Upper lobe of left lung (tissue), 6 donors: Measurements from ENCODE around the gene RNU5D-1. TPM values are rescaled to one million over a fixed set of nuclear protein-coding genes. Genes with fewer than 3 reads are reported as not detected.

Source experiments
- ATAC-seq, 2 donors: fragments of 200-7000 bp; cut with Tn5 transposase; one replicate each; pipeline ENCODE4 v1.9.1; 2022; ENCODE audit warnings: mild to moderate bottlenecking in 2 of 2, moderate library complexity in 2 of 2; ENCODE audit not compliant: low FRiP score in 2 of 2
- DNase-seq, 2 donors: peaks; one replicate each; pipeline ENCODE4 v3.0.0-alpha.2; 2019 to 2020
- H3K27ac ChIP-seq, 4 donors: fragments of 200-600 bp; sonication (generic); one replicate each; pipeline ENCODE4 v1.5.1; 2016 to 2019
- H3K27me3 ChIP-seq, 4 donors: fragments of 200-600 bp; sonication (generic); one replicate each; pipeline ENCODE4 v1.5.1; 2017 to 2019
- H3K36me3 ChIP-seq, 4 donors: fragments of 200-600 bp; sonication (generic); one replicate each; pipeline ENCODE4 v1.5.1; 2016 to 2019
- H3K4me1 ChIP-seq, 4 donors: fragments of 200-600 bp; sonication (generic); one replicate each; pipeline ENCODE4 v1.5.1; 2018 to 2019
- H3K4me3 ChIP-seq, 4 donors: fragments of 200-600 bp; sonication (generic); one replicate each; pipeline ENCODE4 v1.5.1; 2017 to 2019; ENCODE audit warnings: mild to moderate bottlenecking in 2 of 4, moderate library complexity in 1 of 4
- H3K9me3 ChIP-seq, 4 donors: fragments of 200-600 bp; sonication (generic); one replicate each; pipeline ENCODE4 v1.5.1; 2018 to 2019
- CTCF ChIP-seq, 6 experiments: fragments of 450-650 bp in 4 of 6; fragments of 200-600 bp in 2 of 6; sonication (generic) in 2 of 6; IDR thresholded peaks; one replicate each; pipeline ENCODE4 v1.5.1; 2016 to 2019; ENCODE audit warnings: antibody characterized with exemption in 6 of 6
- EP300 ChIP-seq, 4 donors: sonication (generic); formaldehyde crosslinking; IDR thresholded peaks; one replicate each; pipeline ENCODE4 v1.5.1; 2017; ENCODE audit warnings: antibody characterized with exemption in 4 of 4, control low read depth in 2 of 4
- POLR2A ChIP-seq, 4 donors: fragments of 450-650 bp; IDR thresholded peaks; one replicate each; pipeline ENCODE4 v1.5.1; 2016 to 2017; ENCODE audit warnings: antibody characterized with exemption in 4 of 4, mild to moderate bottlenecking in 2 of 4
- POLR2AphosphoS5 ChIP-seq, 2 donors: sonication (generic); formaldehyde crosslinking; IDR thresholded peaks; one replicate each; pipeline ENCODE4 v1.5.1; 2017; ENCODE audit warnings: antibody characterized with exemption in 2 of 2
- WGBS, 2 donors: methylation state at CpG; one replicate each; pipeline ENCODE4 v1.1.5; 2017 to 2018; 5-methylcytosine and 5-hydroxymethylcytosine counted together
- total RNA-seq, 6 donors: library from RNA; depleted of rRNA in 4 of 6; stranded (reverse); fragments of >200 nt in 4 of 6; gene quantifications; one replicate each; pipeline versions ENCODE4 v1.1.0 to v1.2.1, GENCODE V29; 2016 to 2021
- donor health status: DM: no; HTN: no; CAD: no; lungs with moderate emphysema.
- donor health status: DM: no; HTN: yes; CAD: no; lungs with severe emphysema.

RNU5D-1 gene
- total RNA-seq, 6 donors from 2014 or later: not detected

- 82 to 89% methylated on average over 6 of the region's 6 CpGs for WGBS, 2 donors
- Histone ChIP-seq H3K36me3 (no peaks in the 10 kb centered on the region), H3K4me3 (no peak overlapping the region), H3K4me1 (peaks cover 4 to 22% (median 12%) of the 10 kb centered on the region in 4 donors), H3K27ac (no peak overlapping the region), H3K9me3 (no peaks in the 10 kb centered on the region), H3K27me3 (no peaks in the 10 kb centered on the region)
- ATAC-seq (no peak), DNase-seq (no peak)
- no peak for TF ChIP-seq POLR2A (IDR thresholded peaks at IDR 0.05)
These were observed 12.9 kb downstream of the RNU5D-1 start for GRCh38 chr1:44718091-44718490.

- Histone ChIP-seq H3K4me3 (no peak overlapping the region), H3K4me1 (peaks cover 4 to 22% (median 12%) of the 10 kb centered on the region in 4 donors), H3K27me3 (no peaks in the 10 kb centered on the region), H3K27ac (no peak overlapping the region), H3K9me3 (no peaks in the 10 kb centered on the region), H3K36me3 (no peaks in the 10 kb centered on the region)
- DNase-seq (no peak), ATAC-seq (no peak)
- 31 to 65% methylated on average over 1 of the region's 1 CpG for WGBS, 2 donors
- TF ChIP-seq POLR2A (IDR thresholded peaks at IDR 0.05) (no peak), POLR2AphosphoS5 (IDR thresholded peaks at IDR 0.05) (no peak)
These were observed 13.3 kb downstream of the RNU5D-1 start for GRCh38 chr1:44717653-44718052.

- WGBS, 2 donors: 72 to 92% methylated on average over 4 of the region's 4 CpGs
- TF ChIP-seq POLR2AphosphoS5 (IDR thresholded peaks at IDR 0.05) (no peak), CTCF (IDR thresholded peaks at IDR 0.05) (no peak), EP300 (IDR thresholded peaks at IDR 0.05) (no peak), POLR2A (IDR thresholded peaks at IDR 0.05) (no peak)
- DNase-seq (no peak), ATAC-seq (no peak)
- Histone ChIP-seq H3K27me3 (no peaks in the 10 kb centered on the region), H3K4me1 (peaks cover 4 to 19% (median 12%) of the 10 kb centered on the region in 4 donors), H3K9me3 (no peaks in the 10 kb centered on the region), H3K27ac (no peak overlapping the region), H3K36me3 (no peaks in the 10 kb centered on the region), H3K4me3 (no peak overlapping the region)
These were observed 13.8 kb downstream of the RNU5D-1 start for GRCh38 chr1:44717156-44717555.

- no peaks in the 10 kb centered on the region for H3K27me3 ChIP-seq
- no peaks in the 10 kb centered on the region for H3K9me3 ChIP-seq
- peaks cover 4 to 10% (median 9%) of the 10 kb centered on the region in 4 donors for H3K4me1 ChIP-seq
- ATAC-seq (peak; percentile 86 to 95), DNase-seq (peak in 1 of 2 donors; percentile 75)
- no peak for TF ChIP-seq POLR2A (IDR thresholded peaks at IDR 0.05)
- no peak for TF ChIP-seq POLR2AphosphoS5 (IDR thresholded peaks at IDR 0.05)
- no peak for TF ChIP-seq EP300 (IDR thresholded peaks at IDR 0.05)
- TF ChIP-seq CTCF (IDR thresholded peaks at IDR 0.05): peak; percentile 71 to 93 (median 82)
- no peak overlapping the region for H3K27ac ChIP-seq
- no peaks in the 10 kb centered on the region for H3K36me3 ChIP-seq
- H3K4me3 ChIP-seq: no peak overlapping the region
- WGBS, 2 donors: 7 to 12% methylated on average over 8 to 9 of the region's 9 CpGs
These were observed 15.9 kb downstream of the RNU5D-1 start for GRCh38 chr1:44714944-44715571.

GRCh38 chr1:44714532-44714931, 16.4 kb downstream of the RNU5D-1 start:
- H3K27ac ChIP-seq: no peak overlapping the region
- H3K36me3 ChIP-seq: no peaks in the 10 kb centered on the region
- H3K4me1 ChIP-seq: peaks cover 4 to 10% (median 9%) of the 10 kb centered on the region in 4 donors
- 90 to 91% methylated on average over 7 of the region's 7 CpGs for WGBS, 2 donors
- no peak for ATAC-seq
- TF ChIP-seq POLR2A (IDR thresholded peaks at IDR 0.05) (no peak), EP300 (IDR thresholded peaks at IDR 0.05) (no peak), POLR2AphosphoS5 (IDR thresholded peaks at IDR 0.05) (no peak), CTCF (IDR thresholded peaks at IDR 0.05) (no peak)
- no peaks in the 10 kb centered on the region for H3K27me3 ChIP-seq
- no peaks in the 10 kb centered on the region for H3K9me3 ChIP-seq
- no peak for DNase-seq
- no peak overlapping the region for H3K4me3 ChIP-seq

GRCh38 chr1:44713321-44713781, 17.6 kb downstream of the RNU5D-1 start:
- 51 to 53% methylated on average over 4 to 6 of the region's 6 CpGs for WGBS, 2 donors

More at GRCh38 chr1:44713321-44713781, 17.6 kb downstream of the RNU5D-1 start:
- no peak overlapping the region for H3K27ac ChIP-seq
- H3K9me3 ChIP-seq: no peaks in the 10 kb centered on the region
- H3K4me1 ChIP-seq: peaks cover 4 to 11% (median 10%) of the 10 kb centered on the region in 4 donors
- ATAC-seq: no peak
- DNase-seq: no peak
- no peaks in the 10 kb centered on the region for H3K27me3 ChIP-seq
- no peak for TF ChIP-seq EP300 (IDR thresholded peaks at IDR 0.05)
- no peak for TF ChIP-seq POLR2AphosphoS5 (IDR thresholded peaks at IDR 0.05)
- TF ChIP-seq CTCF (IDR thresholded peaks at IDR 0.05): no peak
- no peak for TF ChIP-seq POLR2A (IDR thresholded peaks at IDR 0.05)
- no peak overlapping the region for H3K4me3 ChIP-seq
- H3K36me3 ChIP-seq: no peaks in the 10 kb centered on the region
